GM19438 (cell line): Measurements from ENCODE around the gene RNF187.

Experiments
- ATAC-seq: cut with Tn5 transposase; IDR thresholded peaks from one replicate; pipeline ENCODE4 v1.9.1; 2021; ENCODE audit warnings: low read depth; ENCODE audit not compliant: unreplicated experiment

RNF187 gene

GRCh38 chr1:228542981-228543380 lies 55.8 kb downstream of the RNF187 start:
- no peak for ATAC-seq

DNA sequence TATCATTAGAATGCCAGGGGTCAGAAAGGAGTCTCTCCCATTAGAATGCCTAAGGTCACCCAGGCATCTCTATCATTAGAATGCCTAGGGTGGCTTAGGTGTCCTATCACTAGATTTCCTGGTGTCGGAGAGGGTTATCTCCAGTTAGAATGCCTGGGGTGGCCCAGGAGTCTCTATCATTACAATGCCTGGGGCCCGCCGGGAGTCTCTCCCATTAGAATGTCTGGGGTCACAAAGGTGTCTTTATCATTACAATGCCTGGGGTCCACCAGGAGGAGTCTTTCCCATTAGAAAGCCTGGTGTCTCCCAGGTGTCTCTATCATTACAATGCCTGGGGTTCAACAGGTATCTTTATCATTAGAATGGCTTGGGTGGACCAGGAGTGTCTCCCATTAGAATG lies 56.2 kb downstream of the RNF187 start:
- ATAC-seq = no peak

DNA sequence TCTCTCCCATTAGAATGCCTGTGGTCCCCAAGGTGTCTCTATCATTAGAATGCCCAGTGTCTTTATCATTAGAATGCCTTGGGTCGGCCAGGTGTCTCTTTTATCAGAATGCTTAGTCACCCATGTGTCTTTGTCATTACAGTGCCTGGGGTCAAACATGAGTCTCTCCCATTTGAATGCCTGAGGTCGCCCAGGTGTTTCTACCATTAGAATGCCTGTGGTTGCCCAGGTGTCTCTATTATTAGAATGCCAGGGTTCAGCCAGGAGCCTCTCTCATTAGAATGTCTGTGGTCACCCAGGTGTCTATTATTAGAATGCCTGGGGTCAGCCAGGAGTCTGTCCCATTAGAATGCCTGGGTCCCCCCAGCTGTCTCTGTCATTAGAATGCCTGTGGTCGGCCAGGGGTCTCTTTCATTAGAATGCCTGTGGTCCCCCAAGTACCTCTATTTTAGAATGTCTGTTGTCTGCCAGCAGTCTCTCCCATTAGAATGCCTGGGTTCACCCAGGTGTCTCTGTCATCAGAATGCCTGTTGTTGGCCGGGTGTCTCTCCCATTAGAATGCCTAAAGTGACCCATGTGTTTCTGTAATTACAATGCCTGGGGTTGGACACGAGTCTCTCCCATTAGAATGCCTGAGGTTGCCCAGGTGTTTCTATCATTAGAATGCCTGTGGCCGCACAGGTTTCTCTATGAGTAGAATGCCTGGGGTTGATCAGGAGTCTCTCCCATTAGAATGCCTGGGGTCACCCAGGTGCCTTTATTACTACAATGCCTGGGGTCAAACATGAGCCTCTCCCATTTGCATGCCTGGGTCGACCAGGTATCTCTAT lies 57.1 kb downstream of the RNF187 start:
- ATAC-seq = no peak

- ATAC-seq = no peak
These were observed 57.9 kb downstream of the RNF187 start for GRCh38 chr1:228544921-228545591.
